GM23338 (cell line): Measurements from ENCODE around the gene MAP2K6. TPM values are rescaled to one million over a fixed set of nuclear protein-coding genes. Genes with fewer than 3 reads are reported as not detected.

Experiments
- ATAC-seq: fragments of 200-7000 bp; cut with Tn5 transposase; 3 replicates; pipeline ENCODE4 v1.9.1; 2020
- DNase-seq: peaks from one replicate; pipeline ENCODE4 v3.0.0-alpha.2; 2015; ENCODE audit warnings: low spot score
- H2AFZ ChIP-seq: fragments of 200-600 bp; sonication (generic); 2 replicates; pipeline ENCODE4 v1.8.0; 2016; ENCODE audit warnings: antibody characterized with exemption, mild to moderate bottlenecking, moderate library complexity
- H3F3A ChIP-seq: fragments of 200-600 bp; sonication (generic); replicated peaks from 2 replicates; pipeline ENCODE4 v1.8.0; 2017; ENCODE audit warnings: antibody characterized with exemption, mixed run types, low read depth
- H3K27ac ChIP-seq: fragments of 200-600 bp; sonication (generic); 2 replicates; pipeline ENCODE4 v1.6.1; 2016; ENCODE audit warnings: low read depth
- H3K27me3 ChIP-seq: fragments of 200-600 bp; sonication (generic); 2 replicates; pipeline ENCODE4 v1.8.0; 2016; ENCODE audit warnings: mild to moderate bottlenecking, mixed run types, moderate library complexity; ENCODE audit not compliant: insufficient read depth
- H3K36me3 ChIP-seq: fragments of 200-600 bp; sonication (generic); 2 replicates; pipeline ENCODE4 v1.8.0; 2016; ENCODE audit warnings: mild to moderate bottlenecking; ENCODE audit not compliant: insufficient read depth
- H3K4me1 ChIP-seq: fragments of 200-600 bp; sonication (generic); 2 replicates; pipeline ENCODE4 v1.8.0; 2016; ENCODE audit warnings: mild to moderate bottlenecking, moderate library complexity; ENCODE audit not compliant: insufficient read depth
- H3K4me2 ChIP-seq: fragments of 200-600 bp; sonication (generic); 2 replicates; pipeline ENCODE4 v1.7.1; 2017; ENCODE audit warnings: mixed run types
- H3K4me3 ChIP-seq: fragments of 200-600 bp; sonication (generic); 2 replicates; pipeline ENCODE4 v1.6.1; 2016; ENCODE audit warnings: mixed run types
- H3K79me2 ChIP-seq: fragments of 200-600 bp; sonication (generic); replicated peaks from 2 replicates; pipeline ENCODE4 v1.8.0; 2017; ENCODE audit warnings: mild to moderate bottlenecking; ENCODE audit not compliant: insufficient read depth
- H3K9me2 ChIP-seq: fragments of 200-600 bp; sonication (generic); 2 replicates; pipeline ENCODE4 v1.8.0; 2017; ENCODE audit not compliant: insufficient read depth
- H4K20me1 ChIP-seq: fragments of 200-600 bp; sonication (generic); replicated peaks from 2 replicates; pipeline ENCODE4 v1.8.0; 2017; ENCODE audit warnings: mild to moderate bottlenecking; ENCODE audit not compliant: insufficient read depth
- H3K27ac Mint-ChIP-seq: 2 replicates; pipeline ENCODE4 v1.8.0; 2020; ENCODE audit warnings: inconsistent platforms, mild to moderate bottlenecking, moderate library complexity, mixed read lengths
- H3K27me3 Mint-ChIP-seq: 3 replicates; pipeline ENCODE4 v1.8.0; 2022; ENCODE audit warnings: low read depth, mild to moderate bottlenecking, moderate library complexity, mixed read lengths, inconsistent platforms; ENCODE audit not compliant: insufficient read depth, poor library complexity
- H3K36me3 Mint-ChIP-seq: 3 replicates; pipeline ENCODE4 v1.8.0; 2021; ENCODE audit warnings: low read depth, mild to moderate bottlenecking, inconsistent platforms, moderate library complexity, mixed read lengths
- H3K4me1 Mint-ChIP-seq: 3 replicates; pipeline ENCODE4 v1.8.0; 2020; ENCODE audit warnings: mild to moderate bottlenecking, inconsistent platforms, mixed read lengths
- H3K4me3 Mint-ChIP-seq: 3 replicates; pipeline ENCODE4 v1.8.0; 2021; ENCODE audit warnings: moderate library complexity, mild to moderate bottlenecking, inconsistent platforms, mixed read lengths
- H3K9me3 Mint-ChIP-seq: 3 replicates; pipeline ENCODE4 v1.8.0; 2020; ENCODE audit warnings: moderate library complexity, mild to moderate bottlenecking, inconsistent platforms, mixed read lengths
- CREB1 ChIP-seq: fragments of 250-450 bp; sonication (Bioruptor Pico); IDR thresholded peaks from 2 replicates; pipeline ENCODE4 v1.5.0; 2020; ENCODE audit warnings: low read depth, mild to moderate bottlenecking, moderate library complexity
- EZH2 ChIP-seq: fragments of 200-600 bp; sonication (generic); IDR thresholded peaks from one replicate; pipeline ENCODE4 v1.8.0; 2017; ENCODE audit warnings: antibody characterized with exemption, mild to moderate bottlenecking, low read depth; ENCODE audit not compliant: unreplicated experiment
- EZH2phosphoT487 ChIP-seq: fragments of 200-600 bp; sonication (generic); IDR thresholded peaks from one replicate; pipeline ENCODE4 v1.8.1; 2018; ENCODE audit warnings: antibody characterized with exemption; ENCODE audit not compliant: unreplicated experiment
- JUNB ChIP-seq: IDR thresholded peaks from one replicate; pipeline ENCODE4 v1.6.1; 2016; ENCODE audit warnings: antibody characterized with exemption; ENCODE audit not compliant: unreplicated experiment
- NANOG ChIP-seq: IDR thresholded peaks from 2 replicates; pipeline ENCODE4 v1.6.1; 2016; ENCODE audit warnings: antibody characterized with exemption, borderline replicate concordance
- POLR2AphosphoS5 ChIP-seq: IDR thresholded peaks from 2 replicates; pipeline ENCODE4 v1.6.1; 2016; ENCODE audit warnings: antibody characterized with exemption, low read depth
- STAT1 ChIP-seq: IDR thresholded peaks from one replicate; pipeline ENCODE4 v1.6.1; 2016; ENCODE audit warnings: antibody characterized with exemption; ENCODE audit not compliant: unreplicated experiment
- ZNF114 ChIP-seq: fragments of 250-450 bp; sonication (Bioruptor Pico); IDR thresholded peaks from 2 replicates; pipeline ENCODE4 v1.5.0; 2020; ENCODE audit warnings: mild to moderate bottlenecking, moderate library complexity
- polyA plus RNA-seq: library from polyadenylated mRNA; unstranded; fragments of >200 nt; fragmentation: Nextera tagmentation; extraction: Ambion mirVana; gene quantifications from 2 replicates; pipeline ENCODE4 v1.2.1, GENCODE V29; 2016
- total RNA-seq: library from RNA; depleted of rRNA; stranded (reverse); fragments of >200 nt; shearing (Covaris generic); gene quantifications from 2 replicates; pipeline ENCODE4 v1.2.3, GENCODE V29; 2014
- TF ChIP-seq, protein P1 (sequence below): IDR thresholded peaks from 2 replicates; pipeline ENCODE4 v1.6.1; 2016; ENCODE audit warnings: antibody characterized with exemption

The MAP2K6 gene
- total and polyA plus RNA-seq, 2 experiments from 2014 or later = 26.3 to 31.1 TPM

DNA sequence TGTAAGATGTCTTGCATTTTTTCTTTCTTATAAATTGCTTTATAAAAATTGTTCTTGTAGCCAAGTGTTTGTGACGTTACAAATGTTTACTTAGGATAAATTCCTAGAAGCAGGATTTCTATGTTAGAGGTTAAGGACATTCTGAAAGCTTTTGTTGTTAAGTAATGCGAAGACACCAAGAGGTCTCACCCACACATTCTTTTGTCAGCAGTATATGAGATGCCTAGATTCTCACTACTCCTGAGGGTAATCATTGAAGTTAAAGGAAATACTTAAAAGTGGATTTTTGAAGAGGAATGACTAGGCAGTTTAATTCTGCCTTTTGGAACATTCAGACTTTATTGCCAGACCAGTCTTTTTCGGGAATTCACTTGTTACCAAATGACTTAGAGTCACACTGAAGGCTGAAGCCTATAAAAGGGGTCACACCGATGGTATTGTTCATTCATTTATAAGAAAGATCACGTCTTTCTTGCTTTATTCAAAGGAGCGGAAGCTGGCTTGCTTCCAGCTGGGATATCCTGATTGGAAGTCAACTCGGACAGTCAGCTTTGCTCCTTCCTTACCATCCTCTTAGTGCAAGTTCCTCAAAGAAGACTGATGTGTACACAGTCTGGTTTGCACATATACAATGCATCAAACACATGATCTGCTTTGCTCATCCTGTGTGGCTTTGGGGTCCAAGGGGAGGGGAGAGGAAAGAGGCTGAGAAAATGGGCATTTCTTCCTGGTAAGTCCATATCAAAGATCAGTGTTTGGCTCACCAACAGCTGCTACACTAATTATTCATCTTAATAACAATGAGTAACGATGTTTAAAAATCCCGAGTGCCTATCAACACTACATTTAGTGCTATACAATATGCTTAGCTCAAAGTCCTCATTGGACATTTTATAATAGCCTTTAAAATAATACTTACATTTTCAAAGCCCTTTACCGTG, 160.0 kb downstream of the MAP2K6 start (continued):
- TF ChIP-seq, protein P1, sequence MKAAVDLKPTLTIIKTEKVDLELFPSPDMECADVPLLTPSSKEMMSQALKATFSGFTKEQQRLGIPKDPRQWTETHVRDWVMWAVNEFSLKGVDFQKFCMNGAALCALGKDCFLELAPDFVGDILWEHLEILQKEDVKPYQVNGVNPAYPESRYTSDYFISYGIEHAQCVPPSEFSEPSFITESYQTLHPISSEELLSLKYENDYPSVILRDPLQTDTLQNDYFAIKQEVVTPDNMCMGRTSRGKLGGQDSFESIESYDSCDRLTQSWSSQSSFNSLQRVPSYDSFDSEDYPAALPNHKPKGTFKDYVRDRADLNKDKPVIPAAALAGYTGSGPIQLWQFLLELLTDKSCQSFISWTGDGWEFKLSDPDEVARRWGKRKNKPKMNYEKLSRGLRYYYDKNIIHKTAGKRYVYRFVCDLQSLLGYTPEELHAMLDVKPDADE = no peak
- no peak for TF ChIP-seq ZNF114 (CRISPR knock-in tag)
- TF ChIP-seq CREB1 (CRISPR knock-in tag) = no peak
- no peak for TF ChIP-seq EZH2phosphoT487
- no peak for TF ChIP-seq STAT1
- TF ChIP-seq EZH2 = no peak
- no peak for TF ChIP-seq JUNB

DNA sequence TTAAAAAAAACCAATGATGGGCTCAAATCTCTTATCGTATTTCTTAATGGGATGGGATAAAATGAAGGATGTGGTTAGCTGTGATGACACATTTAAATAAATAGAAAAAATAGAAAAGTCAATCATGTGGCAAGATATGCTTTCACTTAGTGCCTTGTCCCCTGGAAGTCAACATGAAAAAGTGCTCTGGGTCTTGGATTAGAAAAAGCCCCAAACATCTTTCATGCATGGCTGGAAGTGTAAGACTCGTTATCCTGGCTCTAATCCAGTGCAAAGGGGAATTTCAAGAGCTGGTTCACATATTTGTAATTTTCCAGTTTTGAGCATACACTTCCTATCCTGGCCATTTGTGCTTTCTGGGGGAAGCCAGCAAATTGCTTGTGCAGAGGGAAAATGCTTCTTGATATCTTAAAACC, 160.9 kb downstream of the MAP2K6 start:
- ATAC-seq (no peak), DNase-seq (no peak)
- Histone ChIP-seq H2AFZ (no peak overlapping the region), H4K20me1 (no peaks in the 10 kb centered on the region), H3K79me2 (no peaks in the 10 kb centered on the region), H3K27ac (no peak overlapping the region), H3K4me3 (no peak overlapping the region), H3K36me3 (no peaks in the 10 kb centered on the region), H3K4me1 (peaks cover 11% of the 10 kb centered on the region; the same call in 1 of the 2 replicates), H3K9me2 (peaks cover 5% of the 10 kb centered on the region; the same call in 1 of the 2 replicates), H3K4me2 (no peak overlapping the region), H3F3A (no peaks in the 10 kb centered on the region), H3K27me3 (no peaks in the 10 kb centered on the region)
- Mint-ChIP-seq H3K36me3 (no peaks in the 10 kb centered on the region), H3K27ac (no peak overlapping the region), H3K9me3 (no peaks in the 10 kb centered on the region), H3K4me1 (peaks cover 20% of the 10 kb centered on the region), H3K4me3 (no peak overlapping the region), H3K27me3 (peaks cover 6% of the 10 kb centered on the region)
- no peak for TF ChIP-seq POLR2AphosphoS5
- no peak for TF ChIP-seq NANOG

DNA sequence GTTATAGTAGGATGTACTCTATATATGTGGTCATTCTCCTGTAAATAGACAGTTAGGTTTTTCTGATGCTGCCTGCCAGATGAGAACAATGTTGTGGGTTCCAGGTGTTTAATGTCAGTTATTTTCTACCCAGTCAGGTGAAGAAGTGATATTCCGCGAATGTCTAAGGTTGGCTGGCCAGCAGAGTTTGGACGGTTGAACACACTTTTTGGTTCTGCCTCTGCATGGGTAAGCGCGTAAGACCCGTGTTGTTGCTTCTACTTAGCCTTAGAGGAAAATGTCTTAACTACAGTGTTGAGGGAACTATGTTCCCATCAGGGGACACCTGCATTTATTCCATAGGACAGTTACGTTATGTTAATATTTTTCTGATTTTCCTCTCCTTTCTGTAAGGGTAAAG, 162.6 kb downstream of the MAP2K6 start:
- Mint-ChIP-seq H3K36me3 (no peaks in the 10 kb centered on the region), H3K9me3 (no peaks in the 10 kb centered on the region), H3K4me1 (peaks cover 25% of the 10 kb centered on the region), H3K27me3 (peaks cover 3% of the 10 kb centered on the region), H3K4me3 (no peak overlapping the region), H3K27ac (no peak overlapping the region)
- H3K9me2 ChIP-seq = peaks cover 5% of the 10 kb centered on the region; the same call in 1 of the 2 replicates
- no peaks in the 10 kb centered on the region for H3F3A ChIP-seq
- no peaks in the 10 kb centered on the region for H3K79me2 ChIP-seq
- no peak overlapping the region for H3K27ac ChIP-seq
- no peak overlapping the region for H2AFZ ChIP-seq
- no peak overlapping the region for H3K4me3 ChIP-seq
- peaks cover 17% of the 10 kb centered on the region; the same call in 1 of the 2 replicates for H3K4me1 ChIP-seq
- ATAC-seq = no peak
- no peaks in the 10 kb centered on the region for H3K27me3 ChIP-seq
- no peak for TF ChIP-seq STAT1
- no peak for TF ChIP-seq JUNB
- TF ChIP-seq POLR2AphosphoS5 = no peak
- TF ChIP-seq, protein P1 = no peak
- H4K20me1 ChIP-seq = no peaks in the 10 kb centered on the region
- no peak for DNase-seq
- no peaks in the 10 kb centered on the region for H3K36me3 ChIP-seq
- H3K4me2 ChIP-seq = no peak overlapping the region
